SK-N-MC (cell line): ENCODE data around the gene MARK1.

ENCODE experiments used
- DNase-seq: peaks from one replicate; pipeline ENCODE4 v3.0.0-alpha.2; 2011; ENCODE audit warnings: low read depth, low spot score
- H3K27ac ChIP-seq: fragments of 200-600 bp; sonication (generic); 2 replicates; pipeline ENCODE4 v1.5.1; 2016; ENCODE audit warnings: mixed run types
- H3K36me3 ChIP-seq: fragments of 200-600 bp; sonication (generic); 2 replicates; pipeline ENCODE4 v1.6.1; 2017; ENCODE audit warnings: antibody characterized with exemption, low read length, mixed read lengths; ENCODE audit not compliant: insufficient read depth
- H3K4me3 ChIP-seq: fragments of 200-600 bp; sonication (generic); 2 replicates; pipeline ENCODE4 v1.5.1; 2016
- H3K9ac ChIP-seq: fragments of 200-600 bp; sonication (generic); 2 replicates; pipeline ENCODE4 v1.8.0; 2017; ENCODE audit warnings: mixed run types, mixed read lengths; ENCODE audit not compliant: insufficient read length
- H3K9me3 ChIP-seq: fragments of 200-600 bp; sonication (generic); 2 replicates; pipeline ENCODE4 v1.6.1; 2017; ENCODE audit warnings: low read depth, mild to moderate bottlenecking, antibody characterized with exemption, low read length, moderate library complexity, mixed read lengths
- EZH2 ChIP-seq: fragments of 200-600 bp; sonication (generic); IDR thresholded peaks from one replicate; pipeline ENCODE4 v1.6.1; 2017; ENCODE audit warnings: antibody characterized with exemption
- FOXP2 ChIP-seq: optimal IDR thresholded peaks from 2 replicates; pipeline ENCODE3; 2011; ENCODE audit warnings: mild to moderate bottlenecking, moderate library complexity; ENCODE audit not compliant: insufficient read depth; ENCODE audit errors: extremely low read length, control extremely low read depth
- POLR2AphosphoS5 ChIP-seq: IDR thresholded peaks from 2 replicates; pipeline ENCODE4 v1.6.1; 2012; ENCODE audit warnings: mild to moderate bottlenecking, low read depth, low read length, borderline replicate concordance

MARK1 gene

GRCh38 chr1:220498188-220498587 is 29.7 kb upstream of the MARK1 start:
- TF ChIP-seq POLR2AphosphoS5 (no peak), FOXP2 (no peak), EZH2 (no peak)
- Histone ChIP-seq H3K9ac (no peak overlapping the region), H3K4me3 (no peak overlapping the region), H3K27ac (no peak overlapping the region), H3K9me3 (no peaks in the 10 kb centered on the region), H3K36me3 (no peaks in the 10 kb centered on the region)
- DNase-seq: no peak

GRCh38 chr1:220500372-220500771 is 27.6 kb upstream of the MARK1 start:
- no peak for DNase-seq
- no peak overlapping the region for H3K4me3 ChIP-seq
- no peak overlapping the region for H3K27ac ChIP-seq
- no peaks in the 10 kb centered on the region for H3K36me3 ChIP-seq
- H3K9ac ChIP-seq: no peak overlapping the region
- no peak for TF ChIP-seq POLR2AphosphoS5
- TF ChIP-seq EZH2: no peak
- no peak for TF ChIP-seq FOXP2
- no peaks in the 10 kb centered on the region for H3K9me3 ChIP-seq

GRCh38 chr1:220504329-220504728 is 23.6 kb upstream of the MARK1 start:
- H3K27ac ChIP-seq: no peak overlapping the region
- H3K4me3 ChIP-seq: no peak overlapping the region
- TF ChIP-seq FOXP2 (no peak), EZH2 (no peak), POLR2AphosphoS5 (no peak)
- no peaks in the 10 kb centered on the region for H3K9me3 ChIP-seq
- H3K9ac ChIP-seq: no peak overlapping the region
- no peak for DNase-seq
- H3K36me3 ChIP-seq: no peaks in the 10 kb centered on the region

GRCh38 chr1:220507085-220507484 is 20.9 kb upstream of the MARK1 start:
- Histone ChIP-seq H3K27ac (no peak overlapping the region), H3K4me3 (no peak overlapping the region), H3K9ac (no peak overlapping the region), H3K36me3 (no peaks in the 10 kb centered on the region), H3K9me3 (no peaks in the 10 kb centered on the region)
- no peak for DNase-seq
- TF ChIP-seq POLR2AphosphoS5 (no peak), EZH2 (no peak), FOXP2 (no peak)

GRCh38 chr1:220511179-220511578 is 16.8 kb upstream of the MARK1 start:
- TF ChIP-seq EZH2: no peak
- TF ChIP-seq POLR2AphosphoS5: no peak
- no peak for TF ChIP-seq FOXP2
- H3K9me3 ChIP-seq: no peaks in the 10 kb centered on the region
- no peaks in the 10 kb centered on the region for H3K36me3 ChIP-seq
- H3K9ac ChIP-seq: no peak overlapping the region
- H3K27ac ChIP-seq: no peak overlapping the region
- no peak for DNase-seq
- H3K4me3 ChIP-seq: no peak overlapping the region

- no peak for DNase-seq
- H3K4me3 ChIP-seq: no peak overlapping the region
- TF ChIP-seq POLR2AphosphoS5 (no peak), FOXP2 (no peak), EZH2 (no peak)
- H3K36me3 ChIP-seq: no peaks in the 10 kb centered on the region
- H3K9ac ChIP-seq: no peak overlapping the region
- no peaks in the 10 kb centered on the region for H3K9me3 ChIP-seq
- no peak overlapping the region for H3K27ac ChIP-seq
Measured at GRCh38 chr1:220511785-220512184, 16.2 kb upstream of the MARK1 start.

GRCh38 chr1:220513834-220514233 is 14.1 kb upstream of the MARK1 start:
- no peak for DNase-seq
- H3K36me3 ChIP-seq: no peaks in the 10 kb centered on the region
- H3K9ac ChIP-seq: no peak overlapping the region
- H3K4me3 ChIP-seq: no peak overlapping the region
- no peaks in the 10 kb centered on the region for H3K9me3 ChIP-seq
- TF ChIP-seq FOXP2: no peak
- no peak for TF ChIP-seq EZH2
- TF ChIP-seq POLR2AphosphoS5: no peak
- H3K27ac ChIP-seq: no peak overlapping the region

GRCh38 chr1:220514256-220514655 is 13.7 kb upstream of the MARK1 start:
- Histone ChIP-seq H3K9me3 (no peaks in the 10 kb centered on the region), H3K36me3 (no peaks in the 10 kb centered on the region), H3K4me3 (no peak overlapping the region), H3K9ac (no peak overlapping the region), H3K27ac (no peak overlapping the region)
- DNase-seq: no peak
- TF ChIP-seq POLR2AphosphoS5 (no peak), FOXP2 (no peak), EZH2 (no peak)

GRCh38 chr1:220516014-220516721 is 11.8 kb upstream of the MARK1 start:
- Histone ChIP-seq H3K9ac (no peak overlapping the region), H3K9me3 (no peaks in the 10 kb centered on the region), H3K27ac (no peak overlapping the region), H3K4me3 (no peak overlapping the region), H3K36me3 (no peaks in the 10 kb centered on the region)
- no peak for TF ChIP-seq FOXP2
- TF ChIP-seq EZH2: no peak
- TF ChIP-seq POLR2AphosphoS5: no peak
- DNase-seq: no peak
